Panc1 (cell line): ENCODE results near the gene TSHZ2. TPM values are rescaled to one million over a fixed set of nuclear protein-coding genes. Genes with fewer than 3 reads are reported as not detected.

ENCODE experiments used
- ATAC-seq: fragments of 200-7000 bp; cut with Tn5 transposase; 2 replicates; pipeline ENCODE4 v1.9.1; 2020; ENCODE audit warnings: mild to moderate bottlenecking, moderate library complexity
- BruUV-seq: library from RNA; stranded (reverse); fragments of 400-500 nt; replicated peaks from 2 replicates; lab custom pipeline; 2021; lab: Mats Ljungman, UMichigan
- CTCF ChIA-PET: fragments of 300-600 bp; sonication (Branson Sonifier 250); formaldehyde crosslinking; loops from one replicate; lab custom pipeline; 2022; ENCODE audit warnings: antibody characterized with exemption; lab: Charles Lee
- POLR2A ChIA-PET: fragments of 300-600 bp; sonication (Branson Sonifier 250); formaldehyde crosslinking; loops from one replicate; lab custom pipeline; 2022; ENCODE audit warnings: antibody characterized with exemption; lab: Charles Lee
- DNase-seq: peaks from one replicate; pipeline ENCODE4 v3.0.0-alpha.2; 2010; ENCODE audit warnings: low read depth, low spot score
- H3K27ac ChIP-seq: 2 replicates; pipeline ENCODE4 v1.5.1; 2011; ENCODE audit warnings: mild to moderate bottlenecking, low read length, inconsistent platforms
- H3K27me3 ChIP-seq: fragments of 200-500 bp; sonication (Bioruptor generic); 2 replicates; pipeline ENCODE4 v1.6.0; 2014; ENCODE audit warnings: low read length, inconsistent platforms; ENCODE audit not compliant: control insufficient read depth, insufficient read depth
- H3K36me3 ChIP-seq: fragments of 200-500 bp; sonication (Bioruptor generic); 2 replicates; pipeline ENCODE4 v1.5.1; 2014; ENCODE audit warnings: inconsistent platforms, mild to moderate bottlenecking, low read length, moderate library complexity; ENCODE audit not compliant: control insufficient read depth, insufficient read depth
- H3K4me1 ChIP-seq: 2 replicates; pipeline ENCODE4 v1.5.1; 2011; ENCODE audit warnings: inconsistent platforms, mild to moderate bottlenecking, low read length, moderate library complexity; ENCODE audit not compliant: control insufficient read depth, insufficient read depth
- H3K4me3 ChIP-seq, 2 experiments: 2 replicates each; pipeline ENCODE4 v1.5.1; 2011 to 2012; ENCODE audit warnings: low read depth in 2 of 2, low read length in 2 of 2, mild to moderate bottlenecking in 2 of 2, inconsistent platforms in 1 of 2, moderate library complexity in 1 of 2
- H3K9me3 ChIP-seq: fragments of 200-500 bp; sonication (Bioruptor generic); 2 replicates; pipeline ENCODE4 v1.5.1; 2014; ENCODE audit warnings: low read depth, mild to moderate bottlenecking, inconsistent platforms, low read length, moderate library complexity; ENCODE audit not compliant: control insufficient read depth, insufficient read depth
- POLR2AphosphoS5 ChIP-seq: IDR thresholded peaks from 2 replicates; pipeline ENCODE4 v1.6.1; 2012; ENCODE audit warnings: mild to moderate bottlenecking, low read depth, low read length, moderate library complexity
- SIN3A ChIP-seq: IDR thresholded peaks from 2 replicates; pipeline ENCODE4 v1.6.1; 2012; ENCODE audit warnings: low read depth, mild to moderate bottlenecking, low read length, moderate library complexity, borderline replicate concordance; ENCODE audit not compliant: insufficient read depth
- TCF7L2 ChIP-seq: IDR thresholded peaks from 2 replicates; pipeline ENCODE4 v1.6.1; 2011; ENCODE audit warnings: mild to moderate bottlenecking, low read depth, low read length, inconsistent platforms
- in situ Hi-C: cut with HindIII; loops from 2 replicates; pipeline ENCODE4 v1.10.0; 2016; ENCODE audit warnings: low sequenced_read_pairs, low pct_unique_long_range_greater_than_20kb
- intact Hi-C: fragments of 100-400 bp; cut with micrococcal nuclease; formaldehyde crosslinking; loops from one replicate; pipeline ENCODE4 v1.10.0; 2022; ENCODE audit not compliant: unreplicated experiment
- total RNA-seq: library from RNA; stranded (reverse); gene quantifications from one replicate; pipeline ENCODE4 v1.2.1, GENCODE V29; 2021; ENCODE audit not compliant: unreplicated experiment
- TF ChIP-seq, protein P1 (sequence below), 2 experiments: IDR thresholded peaks; 2 replicates each; pipeline ENCODE4 v1.6.1; 2011 to 2012; ENCODE audit warnings: low read depth in 2 of 2, control low read depth in 1 of 2, low read length in 1 of 2, mild to moderate bottlenecking in 1 of 2, moderate library complexity in 1 of 2; ENCODE audit not compliant: insufficient read depth in 1 of 2
- TF ChIP-seq, protein P2 (sequence below): fragments of 450-650 bp; IDR thresholded peaks from 2 replicates; pipeline ENCODE4 v1.5.1; 2017; ENCODE audit warnings: mild to moderate bottlenecking

TSHZ2 gene
- total RNA-seq, 1 experiment from 2014 or later: 0.36 TPM

DNA sequence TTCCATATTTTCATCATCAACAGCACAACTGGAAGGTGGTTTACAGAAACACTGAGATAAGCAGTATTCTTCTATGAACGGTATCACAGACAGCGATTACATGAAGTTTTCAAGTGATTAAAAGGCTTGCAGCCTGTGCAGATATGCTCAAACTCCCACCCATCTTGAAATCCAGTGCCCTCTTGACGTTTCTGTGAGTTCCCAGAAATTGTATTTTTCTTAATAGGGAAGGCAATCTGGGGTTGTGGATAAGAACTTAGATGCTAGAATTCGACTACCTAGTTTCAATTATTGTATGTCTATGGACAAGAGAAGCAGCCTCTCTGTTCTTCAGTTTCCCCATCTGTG is 331.2 kb downstream of the TSHZ2 start:
- Histone ChIP-seq H3K27ac (no peak overlapping the region), H3K27me3 (peaks cover 8% of the 10 kb centered on the region), H3K4me3 (no peak overlapping the region), H3K4me1 (no peaks in the 10 kb centered on the region), H3K36me3 (no peaks in the 10 kb centered on the region), H3K9me3 (no peaks in the 10 kb centered on the region)
- CTCF ChIA-PET: no interaction called here
- intact Hi-C loops (no loop called here), in situ Hi-C loops (no loop called here)
- BruUV-seq: no TSS peak
- no peak for DNase-seq
- no peak for ATAC-seq
- TF ChIP-seq POLR2AphosphoS5 (no peak), SIN3A (no peak), TCF7L2 (no peak)
- TF ChIP-seq, protein P1, sequence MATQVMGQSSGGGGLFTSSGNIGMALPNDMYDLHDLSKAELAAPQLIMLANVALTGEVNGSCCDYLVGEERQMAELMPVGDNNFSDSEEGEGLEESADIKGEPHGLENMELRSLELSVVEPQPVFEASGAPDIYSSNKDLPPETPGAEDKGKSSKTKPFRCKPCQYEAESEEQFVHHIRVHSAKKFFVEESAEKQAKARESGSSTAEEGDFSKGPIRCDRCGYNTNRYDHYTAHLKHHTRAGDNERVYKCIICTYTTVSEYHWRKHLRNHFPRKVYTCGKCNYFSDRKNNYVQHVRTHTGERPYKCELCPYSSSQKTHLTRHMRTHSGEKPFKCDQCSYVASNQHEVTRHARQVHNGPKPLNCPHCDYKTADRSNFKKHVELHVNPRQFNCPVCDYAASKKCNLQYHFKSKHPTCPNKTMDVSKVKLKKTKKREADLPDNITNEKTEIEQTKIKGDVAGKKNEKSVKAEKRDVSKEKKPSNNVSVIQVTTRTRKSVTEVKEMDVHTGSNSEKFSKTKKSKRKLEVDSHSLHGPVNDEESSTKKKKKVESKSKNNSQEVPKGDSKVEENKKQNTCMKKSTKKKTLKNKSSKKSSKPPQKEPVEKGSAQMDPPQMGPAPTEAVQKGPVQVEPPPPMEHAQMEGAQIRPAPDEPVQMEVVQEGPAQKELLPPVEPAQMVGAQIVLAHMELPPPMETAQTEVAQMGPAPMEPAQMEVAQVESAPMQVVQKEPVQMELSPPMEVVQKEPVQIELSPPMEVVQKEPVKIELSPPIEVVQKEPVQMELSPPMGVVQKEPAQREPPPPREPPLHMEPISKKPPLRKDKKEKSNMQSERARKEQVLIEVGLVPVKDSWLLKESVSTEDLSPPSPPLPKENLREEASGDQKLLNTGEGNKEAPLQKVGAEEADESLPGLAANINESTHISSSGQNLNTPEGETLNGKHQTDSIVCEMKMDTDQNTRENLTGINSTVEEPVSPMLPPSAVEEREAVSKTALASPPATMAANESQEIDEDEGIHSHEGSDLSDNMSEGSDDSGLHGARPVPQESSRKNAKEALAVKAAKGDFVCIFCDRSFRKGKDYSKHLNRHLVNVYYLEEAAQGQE (IDR thresholded peaks at IDR 0.05; ENCODE audit: insufficient read depth in 1 of 2, low read depth in 2 of 2, low read length in 1 of 2): no peak
- TF ChIP-seq, protein P2, sequence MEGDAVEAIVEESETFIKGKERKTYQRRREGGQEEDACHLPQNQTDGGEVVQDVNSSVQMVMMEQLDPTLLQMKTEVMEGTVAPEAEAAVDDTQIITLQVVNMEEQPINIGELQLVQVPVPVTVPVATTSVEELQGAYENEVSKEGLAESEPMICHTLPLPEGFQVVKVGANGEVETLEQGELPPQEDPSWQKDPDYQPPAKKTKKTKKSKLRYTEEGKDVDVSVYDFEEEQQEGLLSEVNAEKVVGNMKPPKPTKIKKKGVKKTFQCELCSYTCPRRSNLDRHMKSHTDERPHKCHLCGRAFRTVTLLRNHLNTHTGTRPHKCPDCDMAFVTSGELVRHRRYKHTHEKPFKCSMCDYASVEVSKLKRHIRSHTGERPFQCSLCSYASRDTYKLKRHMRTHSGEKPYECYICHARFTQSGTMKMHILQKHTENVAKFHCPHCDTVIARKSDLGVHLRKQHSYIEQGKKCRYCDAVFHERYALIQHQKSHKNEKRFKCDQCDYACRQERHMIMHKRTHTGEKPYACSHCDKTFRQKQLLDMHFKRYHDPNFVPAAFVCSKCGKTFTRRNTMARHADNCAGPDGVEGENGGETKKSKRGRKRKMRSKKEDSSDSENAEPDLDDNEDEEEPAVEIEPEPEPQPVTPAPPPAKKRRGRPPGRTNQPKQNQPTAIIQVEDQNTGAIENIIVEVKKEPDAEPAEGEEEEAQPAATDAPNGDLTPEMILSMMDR: no peak
- POLR2A ChIA-PET: no interaction called here

DNA sequence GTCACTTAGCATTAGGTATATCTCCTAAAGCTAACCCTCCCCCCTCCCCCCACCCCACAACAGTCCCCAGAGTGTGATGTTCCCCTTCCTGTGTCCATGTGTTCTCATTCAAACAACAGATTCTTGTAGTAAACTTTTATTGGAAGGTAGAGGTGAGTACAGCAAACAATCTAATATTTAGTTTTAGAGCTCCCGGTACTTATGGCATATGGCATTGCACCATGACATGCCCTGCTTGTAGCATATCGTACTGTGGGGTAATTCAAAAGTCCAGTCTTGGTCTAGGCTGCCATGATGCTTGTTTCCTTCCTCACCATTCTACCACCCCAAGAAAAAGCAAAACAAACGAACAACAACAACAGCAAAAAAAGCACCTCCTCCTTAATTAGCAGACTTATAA is 332.0 kb downstream of the TSHZ2 start:
- ChIA-PET CTCF (no interaction called here), POLR2A (no interaction called here)
- BruUV-seq: no TSS peak
- intact Hi-C loops: no loop called here
- TF ChIP-seq SIN3A (no peak), TCF7L2 (no peak), POLR2AphosphoS5 (no peak)
- TF ChIP-seq, protein P1 (IDR thresholded peaks at IDR 0.05; ENCODE audit: insufficient read depth in 1 of 2, low read depth in 2 of 2, low read length in 1 of 2): no peak
- TF ChIP-seq, protein P2: no peak
- Histone ChIP-seq H3K36me3 (no peaks in the 10 kb centered on the region), H3K27me3 (peaks cover 7% of the 10 kb centered on the region), H3K9me3 (no peaks in the 10 kb centered on the region), H3K4me1 (no peaks in the 10 kb centered on the region), H3K27ac (no peak overlapping the region), H3K4me3 (no peak overlapping the region)
- ATAC-seq (no peak), DNase-seq (no peak)
- in situ Hi-C loops: no loop called here
